Measurements from ENCODE around the gene F5.
"Not testable (repeated sequence)": the region's sequence is repeated elsewhere in the genome, so short reads cannot be mapped to it uniquely, and the experiment has no call there.

F5 gene

GRCh38 chr1:169546087-169546995 is 39.9 kb downstream of the F5 start:
- DNase-seq (ENCODE audit: low read depth, low spot score), result peak; percentile 28

GRCh38 chr1:169545472-169545871 is 40.8 kb downstream of the F5 start:
- no peak for DNase-seq (ENCODE audit: low read depth, low spot score)

GRCh38 chr1:169538998-169539871 is 47.0 kb downstream of the F5 start:
- DNase-seq (ENCODE audit: low read depth, low spot score), result no peak

GRCh38 chr1:169534653-169535052 is 51.6 kb downstream of the F5 start:
- no peak for DNase-seq (ENCODE audit: low read depth, low spot score)

- not testable (repeated sequence) for DNase-seq (ENCODE audit: low read depth, low spot score)
These were observed 52.6 kb downstream of the F5 start for GRCh38 chr1:169533528-169534190.

GRCh38 chr1:169530448-169530847 is 55.8 kb downstream of the F5 start:
- DNase-seq (ENCODE audit: low read depth, low spot score), result no peak

GRCh38 chr1:169529068-169529642 is 57.1 kb downstream of the F5 start:
- no peak for DNase-seq (ENCODE audit: low read depth, low spot score)

GRCh38 chr1:169528215-169529067 is 57.8 kb downstream of the F5 start:
- no peak for DNase-seq (ENCODE audit: low read depth, low spot score)

- no peak for DNase-seq (ENCODE audit: low read depth, low spot score)
These were observed 58.6 kb downstream of the F5 start for GRCh38 chr1:169527451-169528214.

GRCh38 chr1:169527001-169527400 is 59.3 kb downstream of the F5 start:
- no peak for DNase-seq (ENCODE audit: low read depth, low spot score)

GRCh38 chr1:169526120-169526832 is 60.0 kb downstream of the F5 start:
- DNase-seq (ENCODE audit: low read depth, low spot score), result no peak

- no peak for DNase-seq (ENCODE audit: low read depth, low spot score)
These were observed 60.9 kb downstream of the F5 start for GRCh38 chr1:169525391-169525790.

- no peak for DNase-seq (ENCODE audit: low read depth, low spot score)
These were observed 62.4 kb downstream of the F5 start for GRCh38 chr1:169523904-169524303.

GRCh38 chr1:169521226-169521625 is 65.1 kb downstream of the F5 start:
- no peak for DNase-seq (ENCODE audit: low read depth, low spot score)

GRCh38 chr1:169517558-169518186 is 68.6 kb downstream of the F5 start:
- DNase-seq (ENCODE audit: low read depth, low spot score), result no peak

- DNase-seq (ENCODE audit: low read depth, low spot score), result no peak
These were observed 70.6 kb downstream of the F5 start for GRCh38 chr1:169515641-169516040.

GRCh38 chr1:169514566-169515270 is 71.6 kb downstream of the F5 start:
- no peak for DNase-seq (ENCODE audit: low read depth, low spot score)

GRCh38 chr1:169513208-169513607 is 73.1 kb downstream of the F5 start:
- no peak for DNase-seq (ENCODE audit: low read depth, low spot score)

Data from activated CD4-positive, CD25-positive, alpha-beta regulatory T cell treated with anti-CD3 and anti-CD28 coated beads, Interleukin-2, amount 50 U/mL, for 16 hours (primary cell).